NK-92 (cell line): ENCODE data around the gene RPP25L.

ENCODE experiments used
- DNase-seq: peaks from one replicate; lab custom pipeline; 2025; ENCODE audit not compliant: unreplicated experiment; lab: John Stamatoyannopoulos, UW

Gene RPP25L

DNA sequence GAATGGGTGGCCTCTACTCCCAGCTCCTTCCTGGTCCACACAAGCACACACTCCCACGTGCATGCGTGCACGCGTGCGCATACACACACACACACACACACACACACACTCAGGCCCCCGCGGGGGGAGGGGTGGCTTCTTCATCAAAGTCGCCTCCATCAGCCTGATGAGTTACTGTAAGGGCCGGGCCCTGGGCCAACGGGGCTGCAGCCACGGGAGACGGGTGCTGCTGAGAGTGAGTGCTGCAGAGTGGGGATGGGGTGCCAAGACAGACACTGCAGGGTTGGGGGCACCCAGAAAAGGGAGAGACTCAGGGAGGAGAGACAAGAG is 40.5 kb downstream of the RPP25L start:
- no peak for DNase-seq

DNA sequence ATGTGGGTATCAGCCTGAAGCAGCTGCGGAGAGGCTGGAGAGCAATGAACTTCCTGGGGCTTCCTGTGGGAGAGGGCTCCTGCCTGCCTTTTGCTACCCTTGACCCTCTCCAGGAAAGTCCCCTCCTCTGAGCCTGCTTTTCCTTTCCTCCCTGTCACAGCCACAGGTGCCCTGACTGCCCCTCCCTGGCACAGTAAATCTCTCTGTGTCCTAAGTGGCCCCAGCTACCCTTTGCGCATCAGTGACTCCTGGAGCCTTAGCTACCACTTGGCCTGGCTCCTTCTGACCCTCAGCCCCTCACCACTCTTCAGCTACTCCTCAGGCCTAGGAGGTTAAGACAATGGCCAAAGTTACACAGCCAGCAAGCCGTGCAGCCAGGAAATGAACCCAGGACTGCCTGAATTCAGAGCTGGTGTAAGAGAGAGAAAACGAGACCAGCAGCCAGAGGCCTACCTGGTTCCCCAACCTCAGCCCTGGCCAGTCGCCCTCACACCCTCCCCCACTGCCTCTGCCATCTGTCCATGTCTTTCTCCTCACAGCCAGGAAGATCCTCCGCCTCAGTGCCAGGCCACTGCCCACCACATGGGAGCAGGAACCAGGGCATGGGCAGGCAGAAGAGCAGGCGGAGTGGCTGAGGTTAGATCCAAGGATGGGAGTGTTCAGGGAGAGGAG is 41.0 kb downstream of the RPP25L start:
- no peak for DNase-seq

DNA sequence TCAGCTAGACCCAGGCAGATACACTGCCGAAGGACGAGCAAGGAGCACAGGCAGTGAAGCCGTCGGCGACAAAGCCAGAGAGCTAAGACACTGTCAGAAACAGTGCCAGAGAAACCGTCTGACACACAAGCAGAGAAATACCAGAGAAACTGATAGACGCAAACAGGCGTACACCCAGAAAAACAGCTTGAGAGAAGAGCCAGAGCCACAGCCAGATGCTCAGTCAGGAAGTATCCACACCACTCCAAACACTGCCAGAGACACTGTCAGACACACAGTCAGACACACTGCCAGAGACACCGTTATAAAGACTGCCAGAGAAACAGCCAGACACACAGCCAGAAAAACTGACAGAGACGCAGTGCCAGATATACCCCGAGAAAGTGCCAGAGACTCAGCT is 41.5 kb downstream of the RPP25L start:
- DNase-seq = no peak

DNA sequence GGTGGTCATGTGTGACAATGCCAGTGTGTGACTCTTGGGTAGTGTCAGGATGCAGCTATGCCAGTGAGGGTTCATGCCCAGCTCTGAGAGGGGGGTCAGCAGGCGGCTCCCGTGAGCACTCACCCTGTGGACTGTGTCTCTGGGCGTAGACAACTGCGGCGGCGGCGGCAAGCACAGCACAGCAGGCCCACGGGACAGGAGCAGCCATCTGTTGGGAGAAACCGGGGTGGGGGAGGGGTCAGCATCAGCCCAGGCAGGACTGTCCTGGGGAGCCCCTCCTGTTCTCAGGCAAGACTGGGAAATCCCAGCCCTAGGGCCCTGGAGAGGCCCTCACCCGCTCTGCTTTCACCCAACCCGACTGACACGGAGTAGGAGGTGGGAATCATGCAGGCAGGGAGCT is 43.1 kb downstream of the RPP25L start:
- DNase-seq = no peak

DNA sequence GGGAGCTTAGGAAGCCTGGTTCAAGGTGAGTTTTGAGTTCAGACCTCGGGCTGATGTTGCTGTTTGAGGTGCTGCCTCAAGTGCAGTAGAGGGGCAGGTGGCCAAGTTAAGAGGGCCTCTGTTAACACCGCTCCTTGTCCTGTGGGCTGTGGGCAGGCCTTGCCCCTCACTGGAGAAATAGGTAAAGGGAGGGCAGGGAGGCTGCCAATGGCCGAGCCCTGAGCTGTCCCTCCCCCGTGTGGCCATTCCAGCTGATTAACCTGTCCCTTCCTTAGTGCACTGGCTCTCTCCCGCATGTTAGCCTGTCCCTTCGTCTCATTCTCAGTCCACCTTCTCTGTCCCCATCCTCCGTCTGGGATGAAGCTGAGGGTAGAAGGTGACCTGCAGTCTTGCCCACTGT is 43.8 kb downstream of the RPP25L start:
- no peak for DNase-seq

DNA sequence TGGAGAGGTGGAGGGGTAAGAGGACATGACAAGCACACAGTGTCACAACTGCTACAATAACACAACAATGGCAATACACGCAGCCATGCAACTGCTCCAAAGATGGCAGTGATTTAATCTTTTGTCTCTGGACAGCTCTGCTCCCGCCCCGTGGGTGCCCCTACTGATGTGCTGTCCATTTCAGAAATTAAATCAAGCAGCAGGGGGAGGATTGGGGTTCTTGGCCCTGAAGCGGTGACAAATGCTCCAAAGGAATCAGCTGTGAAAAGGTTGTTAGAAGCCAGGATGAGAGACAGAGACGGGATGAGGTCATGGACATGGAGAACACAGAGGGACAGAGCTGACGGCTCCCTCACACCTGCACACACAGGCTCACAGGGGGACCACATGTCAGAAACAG is 44.9 kb downstream of the RPP25L start:
- DNase-seq = no peak

DNA sequence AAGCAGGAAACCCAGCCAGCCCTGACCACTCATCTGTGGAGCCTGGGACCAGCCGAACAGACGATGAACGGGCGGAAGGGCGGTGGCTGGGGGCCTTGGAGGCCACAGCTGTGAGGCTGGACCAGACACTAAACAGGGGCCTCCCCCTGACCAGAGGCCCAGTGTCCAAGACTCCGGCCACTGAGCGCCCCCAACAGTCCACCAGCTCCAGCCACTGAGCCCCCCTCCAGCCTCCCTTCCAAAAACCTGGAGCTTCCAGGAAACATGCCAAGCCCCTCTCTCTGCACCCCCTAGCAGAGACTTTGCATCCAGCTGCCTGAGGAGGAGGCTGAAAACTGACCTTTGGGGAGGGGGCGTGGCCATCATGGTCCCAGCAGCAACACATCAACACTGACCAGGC is 45.6 kb downstream of the RPP25L start:
- no peak for DNase-seq

DNA sequence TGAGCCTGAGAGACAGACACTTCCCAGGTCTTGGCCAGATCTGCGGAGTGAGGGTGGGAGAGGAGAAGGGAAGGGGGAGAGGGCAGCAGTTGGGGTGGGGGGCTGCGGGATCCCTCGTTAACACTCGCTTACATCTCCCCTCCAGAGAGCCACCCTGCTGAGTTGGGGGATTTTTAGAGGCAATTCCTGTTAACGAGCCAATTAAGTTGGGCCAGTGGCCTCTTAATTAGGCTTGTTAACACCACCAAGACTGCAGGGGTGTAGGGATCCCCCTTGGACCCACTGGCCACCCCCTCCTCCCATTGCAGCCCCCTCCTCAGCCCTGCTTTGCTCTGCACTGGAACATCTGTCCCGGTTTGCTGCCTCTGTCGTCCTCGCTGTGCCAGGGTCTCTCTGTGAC is 46.0 kb downstream of the RPP25L start:
- DNase-seq = no peak

DNA sequence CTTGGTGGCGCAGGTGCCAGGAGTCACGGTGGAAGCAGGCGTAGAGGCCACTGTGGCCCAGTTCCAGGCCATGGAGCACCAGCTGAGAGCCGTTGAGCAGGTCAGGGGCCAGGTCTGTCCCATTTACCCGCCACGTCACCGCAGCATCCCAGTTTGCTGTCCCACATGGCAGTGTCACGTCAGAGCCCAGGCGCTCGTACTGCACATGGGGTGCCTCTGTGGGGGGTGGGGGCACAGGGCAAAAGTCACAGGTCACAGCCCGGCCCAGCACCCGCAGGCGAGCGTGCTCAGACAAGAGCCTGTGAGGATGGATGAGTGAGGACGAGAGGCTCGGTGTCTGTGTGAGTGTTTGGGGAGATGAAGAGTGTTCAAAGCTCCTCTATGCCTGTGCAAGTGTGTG is 47.3 kb downstream of the RPP25L start:
- DNase-seq = no peak

DNA sequence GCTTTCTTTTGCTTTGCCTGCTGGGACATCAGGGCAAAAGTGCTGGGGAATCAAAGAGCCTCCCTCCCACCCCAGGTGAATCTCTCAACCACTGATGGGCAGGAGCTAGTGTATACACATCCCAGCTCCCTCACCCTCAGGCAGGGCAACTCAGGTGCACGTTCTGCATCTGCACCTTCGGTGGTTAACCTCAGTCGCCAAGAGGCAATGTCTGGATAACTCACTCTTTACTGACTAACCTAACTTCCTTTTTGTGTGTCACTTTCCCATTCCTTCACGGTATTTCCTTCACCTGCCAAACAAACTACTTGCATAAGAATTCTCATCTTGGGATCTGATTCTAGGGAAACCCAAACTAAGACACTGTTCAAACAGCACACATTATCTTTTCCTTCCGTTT is 48.6 kb downstream of the RPP25L start:
- DNase-seq = no peak

DNA sequence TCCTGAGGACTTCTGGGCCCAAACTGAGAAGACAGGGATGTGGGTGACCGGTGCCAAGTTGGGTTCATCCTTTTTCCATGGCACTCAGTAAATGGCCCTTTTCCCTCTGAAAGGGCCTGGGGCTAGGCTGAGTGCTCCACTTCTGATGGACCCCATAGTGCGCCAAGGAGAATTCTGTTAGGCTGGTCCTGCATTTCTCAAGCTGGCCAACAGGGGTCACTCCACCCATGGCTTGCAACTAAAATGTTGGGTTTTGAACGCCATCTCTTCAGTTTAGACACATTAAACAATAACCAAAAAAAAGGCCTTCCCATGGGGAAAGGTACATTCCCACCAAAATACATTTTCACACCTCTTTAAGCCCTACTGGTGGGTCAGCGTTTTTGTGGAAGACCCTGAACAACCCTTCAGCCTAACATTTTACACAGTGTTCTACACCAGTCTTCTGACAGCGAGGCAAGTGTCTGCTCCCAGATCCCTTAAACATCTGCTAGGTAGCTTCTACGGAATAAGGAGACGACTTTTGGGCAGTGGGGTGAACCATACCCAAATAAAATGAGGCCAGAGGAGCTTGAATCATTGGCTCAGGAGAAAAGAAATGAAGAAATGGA is 49.7 kb downstream of the RPP25L start:
- DNase-seq = no peak

DNA sequence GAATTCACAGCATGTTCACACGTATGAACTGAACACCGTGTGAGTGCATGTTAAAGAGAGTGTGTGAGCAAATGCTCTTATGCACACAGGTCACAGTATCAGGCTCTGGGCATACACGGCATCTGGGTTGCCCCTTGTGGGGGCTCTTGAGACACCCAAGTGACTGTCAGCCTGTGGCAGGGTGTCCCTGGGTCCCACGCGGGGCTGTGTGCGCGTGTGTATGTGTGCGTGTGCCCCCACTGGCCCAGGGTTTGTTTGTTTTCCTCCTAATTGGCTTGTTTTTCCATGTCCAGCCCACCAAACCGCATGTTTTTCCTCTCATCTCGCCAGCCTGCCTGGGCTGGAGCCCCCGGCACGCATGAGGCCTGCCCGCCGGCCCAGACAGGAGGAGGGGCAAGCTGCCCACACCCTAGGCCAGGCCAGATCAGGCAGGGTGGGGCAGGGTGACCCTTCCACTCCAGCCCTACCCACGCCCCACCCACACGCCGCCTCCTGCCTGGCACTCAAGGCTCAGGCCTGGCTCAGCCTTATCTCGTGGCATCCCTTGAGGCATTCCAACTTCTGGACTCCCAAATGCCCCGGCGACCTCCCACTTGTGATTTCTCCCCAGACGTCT is 51.2 kb downstream of the RPP25L start:
- no peak for DNase-seq
